ENCODE results near the gene SCN8A.

The SCN8A gene

GRCh38 chr12:51748235-51748634, 157.2 kb downstream of the SCN8A start:
- no peak for TF ChIP-seq CTCF (IDR thresholded peaks at IDR 0.05)
- Histone ChIP-seq H3K27ac (no peak overlapping the region), H3K4me3 (no peak overlapping the region)
- DNase-seq (ENCODE audit: low spot score): no peak

- no peak for DNase-seq (ENCODE audit: low spot score)
- no peak for TF ChIP-seq CTCF (IDR thresholded peaks at IDR 0.05)
- Histone ChIP-seq H3K27ac (no peak overlapping the region), H3K4me3 (no peak overlapping the region)
Observed at GRCh38 chr12:51749206-51749985, 158.4 kb downstream of the SCN8A start.

GRCh38 chr12:51749986-51750317, 158.9 kb downstream of the SCN8A start:
- H3K4me3 ChIP-seq: no peak overlapping the region
- H3K27ac ChIP-seq: no peak overlapping the region
- no peak for TF ChIP-seq CTCF (IDR thresholded peaks at IDR 0.05)
- no peak for DNase-seq (ENCODE audit: low spot score)

- Histone ChIP-seq H3K4me3 (no peak overlapping the region), H3K27ac (peak overlapping the region in 1 of 2 donors; percentile 47)
- no peak for TF ChIP-seq CTCF (IDR thresholded peaks at IDR 0.05)
- no peak for DNase-seq (ENCODE audit: low spot score)
Observed at GRCh38 chr12:51751661-51752060, 160.6 kb downstream of the SCN8A start.

GRCh38 chr12:51752234-51752889, 161.3 kb downstream of the SCN8A start:
- Histone ChIP-seq H3K27ac (peak overlapping the region in 1 of 2 donors; percentile 47), H3K4me3 (no peak overlapping the region)
- DNase-seq (ENCODE audit: low spot score): no peak
- TF ChIP-seq CTCF (IDR thresholded peaks at IDR 0.05): no peak

- Histone ChIP-seq H3K4me3 (no peak overlapping the region), H3K27ac (no peak overlapping the region)
- no peak for DNase-seq (ENCODE audit: low spot score)
- TF ChIP-seq CTCF (IDR thresholded peaks at IDR 0.05): no peak
Observed at GRCh38 chr12:51753980-51754675, 163.1 kb downstream of the SCN8A start.
